ENCODE data around the gene SLC45A1. TPM values are rescaled to one million over a fixed set of nuclear protein-coding genes. Genes with fewer than 3 reads are reported as not detected.
"Not testable (repeated sequence)": the region's sequence is repeated elsewhere in the genome, so short reads cannot be mapped to it uniquely, and the experiment has no call there.

Gene SLC45A1
- polyA plus RNA-seq, 5 donors = 0.37 to 0.91 (median 0.66) TPM

GRCh38 chr1:8367571-8368194, 49.8 kb downstream of the SLC45A1 start:
- DNase-seq = no peak

- no peak for DNase-seq
Observed at GRCh38 chr1:8368956-8369639, 51.2 kb downstream of the SLC45A1 start.

- DNase-seq = no peak
Observed at GRCh38 chr1:8370046-8370881, 52.4 kb downstream of the SLC45A1 start.

- DNase-seq = no peak
Observed at GRCh38 chr1:8370905-8371315, 53.0 kb downstream of the SLC45A1 start.

- no peak for DNase-seq
Observed at GRCh38 chr1:8371372-8371991, 53.6 kb downstream of the SLC45A1 start.

- DNase-seq = no peak
Observed at GRCh38 chr1:8373125-8373524, 55.2 kb downstream of the SLC45A1 start.

GRCh38 chr1:8373581-8374241, 55.8 kb downstream of the SLC45A1 start:
- peak; percentile 67 to 74 for DNase-seq

- DNase-seq = no peak
Observed at GRCh38 chr1:8374356-8374755, 56.4 kb downstream of the SLC45A1 start.

- no peak for DNase-seq
Observed at GRCh38 chr1:8374812-8375211, 56.9 kb downstream of the SLC45A1 start.

GRCh38 chr1:8376358-8376840, 58.5 kb downstream of the SLC45A1 start:
- no peak for DNase-seq

- no peak for DNase-seq
Observed at GRCh38 chr1:8377271-8377981, 59.5 kb downstream of the SLC45A1 start.

- DNase-seq = no peak
Observed at GRCh38 chr1:8378178-8378577, 60.3 kb downstream of the SLC45A1 start.

- no peak for DNase-seq
Observed at GRCh38 chr1:8378981-8379470, 61.1 kb downstream of the SLC45A1 start.

- no peak for DNase-seq
Observed at GRCh38 chr1:8379513-8380186, 61.7 kb downstream of the SLC45A1 start.

- not testable (repeated sequence) for DNase-seq
Observed at GRCh38 chr1:8380310-8380709, 62.4 kb downstream of the SLC45A1 start.

GRCh38 chr1:8381618-8382017, 63.7 kb downstream of the SLC45A1 start:
- DNase-seq = no peak

GRCh38 chr1:8382051-8382505, 64.2 kb downstream of the SLC45A1 start:
- DNase-seq = no peak

GRCh38 chr1:8382608-8383505, 64.9 kb downstream of the SLC45A1 start:
- DNase-seq = no peak

- DNase-seq = no peak
Observed at GRCh38 chr1:8384088-8384487, 66.2 kb downstream of the SLC45A1 start.
